Measurements from ENCODE around the gene RAD51B. TPM values are rescaled to one million over a fixed set of nuclear protein-coding genes. Genes with fewer than 3 reads are reported as not detected.

The RAD51B gene
- total RNA-seq, 1 experiment from 2014 or later = 23.3 TPM

- H3K9me3 ChIP-seq (ENCODE audit: low read depth, low read length, poor library complexity, severe bottlenecking) = no peaks in the 10 kb centered on the region
- DNase-seq (ENCODE audit: low spot score) = no peak
- no peak overlapping the region for H3K27ac ChIP-seq (ENCODE audit: low read depth, low read length, poor library complexity, severe bottlenecking)
- no peaks in the 10 kb centered on the region for H3K36me3 ChIP-seq (ENCODE audit: insufficient read depth, low read length, poor library complexity, severe bottlenecking)
- BruUV-seq (replicated peaks) = no TSS peak
- TF ChIP-seq CTCF (conservative IDR thresholded peaks at IDR 0.05; ENCODE audit: low read depth, low read length) (no peak), EZH2 (IDR thresholded peaks at IDR 0.05; ENCODE audit: borderline replicate concordance, low read depth, low read length, poor library complexity, severe bottlenecking) (no peak)
- CTCF ChIA-PET = no interaction called here
- intact Hi-C loops (cut with micrococcal nuclease; ENCODE audit: unreplicated experiment) = no loop called here
- no peak overlapping the region for H3K4me3 ChIP-seq (ENCODE audit: low read depth, low read length, poor library complexity, severe bottlenecking)
- H3K4me1 ChIP-seq (ENCODE audit: insufficient read depth, low read length, poor library complexity, severe bottlenecking) = peaks cover 3% of the 10 kb centered on the region
- H3K27me3 ChIP-seq (replicated peaks; ENCODE audit: insufficient read depth, low read depth, low read length, poor library complexity) = no peaks in the 10 kb centered on the region
- POLR2A ChIA-PET (ENCODE audit: low non-redundant PET) = no interaction called here
Measured at GRCh38 chr14:68609012-68609411, 789.4 kb downstream of the RAD51B start.

GRCh38 chr14:68610251-68610793, 790.7 kb downstream of the RAD51B start:
- Histone ChIP-seq H3K27ac (ENCODE audit: low read depth, low read length, poor library complexity, severe bottlenecking) (no peak overlapping the region), H3K4me3 (ENCODE audit: low read depth, low read length, poor library complexity, severe bottlenecking) (no peak overlapping the region), H3K4me1 (ENCODE audit: insufficient read depth, low read length, poor library complexity, severe bottlenecking) (peaks cover 3% of the 10 kb centered on the region), H3K9me3 (ENCODE audit: low read depth, low read length, poor library complexity, severe bottlenecking) (peaks cover 9% of the 10 kb centered on the region), H3K36me3 (ENCODE audit: insufficient read depth, low read length, poor library complexity, severe bottlenecking) (no peaks in the 10 kb centered on the region), H3K27me3 (replicated peaks; ENCODE audit: insufficient read depth, low read depth, low read length, poor library complexity) (no peaks in the 10 kb centered on the region)
- no peak for DNase-seq (ENCODE audit: low spot score)
- POLR2A ChIA-PET (ENCODE audit: low non-redundant PET) = no interaction called here
- intact Hi-C loops (cut with micrococcal nuclease; ENCODE audit: unreplicated experiment) = no loop called here
- BruUV-seq (replicated peaks) = no TSS peak
- CTCF ChIA-PET = no interaction called here
- TF ChIP-seq EZH2 (IDR thresholded peaks at IDR 0.05; ENCODE audit: borderline replicate concordance, low read depth, low read length, poor library complexity, severe bottlenecking) = no peak

GRCh38 chr14:68611599-68611998, 792.0 kb downstream of the RAD51B start:
- no peak for DNase-seq (ENCODE audit: low spot score)
- Histone ChIP-seq H3K4me1 (ENCODE audit: insufficient read depth, low read length, poor library complexity, severe bottlenecking) (peaks cover 3% of the 10 kb centered on the region), H3K27ac (ENCODE audit: low read depth, low read length, poor library complexity, severe bottlenecking) (no peak overlapping the region), H3K36me3 (ENCODE audit: insufficient read depth, low read length, poor library complexity, severe bottlenecking) (no peaks in the 10 kb centered on the region), H3K27me3 (replicated peaks; ENCODE audit: insufficient read depth, low read depth, low read length, poor library complexity) (no peaks in the 10 kb centered on the region), H3K4me3 (ENCODE audit: low read depth, low read length, poor library complexity, severe bottlenecking) (no peak overlapping the region), H3K9me3 (ENCODE audit: low read depth, low read length, poor library complexity, severe bottlenecking) (peaks cover 19% of the 10 kb centered on the region)
- TF ChIP-seq EZH2 (IDR thresholded peaks at IDR 0.05; ENCODE audit: borderline replicate concordance, low read depth, low read length, poor library complexity, severe bottlenecking) (no peak), CTCF (conservative IDR thresholded peaks at IDR 0.05; ENCODE audit: low read depth, low read length) (no peak)
- no TSS peak for BruUV-seq (replicated peaks)
- intact Hi-C loops (cut with micrococcal nuclease; ENCODE audit: unreplicated experiment) = no loop called here
- CTCF ChIA-PET = no interaction called here
- POLR2A ChIA-PET (ENCODE audit: low non-redundant PET) = no interaction called here

GRCh38 chr14:68612049-68612448, 792.5 kb downstream of the RAD51B start:
- Histone ChIP-seq H3K9me3 (ENCODE audit: low read depth, low read length, poor library complexity, severe bottlenecking) (peaks cover 24% of the 10 kb centered on the region), H3K36me3 (ENCODE audit: insufficient read depth, low read length, poor library complexity, severe bottlenecking) (no peaks in the 10 kb centered on the region), H3K4me1 (ENCODE audit: insufficient read depth, low read length, poor library complexity, severe bottlenecking) (peaks cover 3% of the 10 kb centered on the region), H3K4me3 (ENCODE audit: low read depth, low read length, poor library complexity, severe bottlenecking) (no peak overlapping the region), H3K27me3 (replicated peaks; ENCODE audit: insufficient read depth, low read depth, low read length, poor library complexity) (no peaks in the 10 kb centered on the region), H3K27ac (ENCODE audit: low read depth, low read length, poor library complexity, severe bottlenecking) (no peak overlapping the region)
- no peak for TF ChIP-seq CTCF (conservative IDR thresholded peaks at IDR 0.05; ENCODE audit: low read depth, low read length)
- TF ChIP-seq EZH2 (IDR thresholded peaks at IDR 0.05; ENCODE audit: borderline replicate concordance, low read depth, low read length, poor library complexity, severe bottlenecking) = no peak
- BruUV-seq (replicated peaks) = no TSS peak
- POLR2A ChIA-PET (ENCODE audit: low non-redundant PET) = no interaction called here
- intact Hi-C loops (cut with micrococcal nuclease; ENCODE audit: unreplicated experiment) = no loop called here
- CTCF ChIA-PET = no interaction called here
- DNase-seq (ENCODE audit: low spot score) = no peak

All from A673 (cell line).